HG03442 (cell line): Measurements from ENCODE around the gene GSK3A.

ENCODE experiments used
- ATAC-seq: cut with Tn5 transposase; IDR thresholded peaks from one replicate; pipeline ENCODE4 v1.9.1; 2021; ENCODE audit warnings: mild to moderate bottlenecking, moderate library complexity; ENCODE audit not compliant: unreplicated experiment

The GSK3A gene

GRCh38 chr19:42281146-42281826 lies 38.9 kb upstream of the GSK3A start:
- ATAC-seq: no peak

GRCh38 chr19:42280815-42281145 lies 38.4 kb upstream of the GSK3A start:
- ATAC-seq: no peak

GRCh38 chr19:42279902-42280814 lies 37.8 kb upstream of the GSK3A start:
- peak; percentile 33 for ATAC-seq

- no peak for ATAC-seq
These were observed 36.9 kb upstream of the GSK3A start for GRCh38 chr19:42279155-42279901.

GRCh38 chr19:42278452-42279154 lies 36.2 kb upstream of the GSK3A start:
- no peak for ATAC-seq

- ATAC-seq: no peak
These were observed 35.5 kb upstream of the GSK3A start for GRCh38 chr19:42277821-42278451.

- ATAC-seq: no peak
These were observed 34.4 kb upstream of the GSK3A start for GRCh38 chr19:42276821-42277220.

- ATAC-seq: no peak
These were observed 33.9 kb upstream of the GSK3A start for GRCh38 chr19:42276284-42276683.

GRCh38 chr19:42275517-42275916 lies 33.1 kb upstream of the GSK3A start:
- ATAC-seq: no peak

- ATAC-seq: no peak
These were observed 32.7 kb upstream of the GSK3A start for GRCh38 chr19:42275103-42275502.

GRCh38 chr19:42274065-42274682 lies 31.8 kb upstream of the GSK3A start:
- no peak for ATAC-seq

GRCh38 chr19:42273407-42274064 lies 31.1 kb upstream of the GSK3A start:
- no peak for ATAC-seq

GRCh38 chr19:42272989-42273406 lies 30.6 kb upstream of the GSK3A start:
- no peak for ATAC-seq

- no peak for ATAC-seq
These were observed 30.1 kb upstream of the GSK3A start for GRCh38 chr19:42272535-42272897.

- no peak for ATAC-seq
These were observed 29.6 kb upstream of the GSK3A start for GRCh38 chr19:42271861-42272534.

- ATAC-seq: no peak
These were observed 28.6 kb upstream of the GSK3A start for GRCh38 chr19:42271045-42271419.

- no peak for ATAC-seq
These were observed 28.1 kb upstream of the GSK3A start for GRCh38 chr19:42270346-42271044.
